Measurements from ENCODE around the gene FRAT1.

GRCh38 chr10:97328646-97329453 is 9.8 kb downstream of the FRAT1 start:
- no peak for TF ChIP-seq POLR2A (IDR thresholded peaks at IDR 0.05; ENCODE audit: low read depth, low read length)
- TF ChIP-seq TAF1 (IDR thresholded peaks at IDR 0.05; ENCODE audit: borderline replicate concordance, low read depth, low read length), result no peak
- TF ChIP-seq POLR2AphosphoS5 (IDR thresholded peaks at IDR 0.05; ENCODE audit: low read depth, low read length), result no peak

Data from GM12892 (cell line).